Measurements from ENCODE around the gene ERMARD.

ERMARD gene

GRCh38 chr6:169751242-169752073, at the start of gene ERMARD, which contains the start of gene DYNLT2:
ERMARD (plus strand) TSS chr6:169751622; CDS start chr6:169751658, 36 bp downstream.
DYNLT2 (minus strand) TSS chr6:169751572; CDS start chr6:169751458, 114 bp downstream.
- Histone ChIP-seq H3K9ac (ENCODE audit: low read depth in 1 of 2, low read length in 2 of 2) (peak within 1 kb of the TSS; percentile 93 to 99), H3K4me1 (ENCODE audit: control insufficient read depth in 2 of 2, insufficient read depth in 2 of 2, low read length in 2 of 2) (peaks cover 8 to 11% of the 10 kb centered on the region in 2 donors)

DNA sequence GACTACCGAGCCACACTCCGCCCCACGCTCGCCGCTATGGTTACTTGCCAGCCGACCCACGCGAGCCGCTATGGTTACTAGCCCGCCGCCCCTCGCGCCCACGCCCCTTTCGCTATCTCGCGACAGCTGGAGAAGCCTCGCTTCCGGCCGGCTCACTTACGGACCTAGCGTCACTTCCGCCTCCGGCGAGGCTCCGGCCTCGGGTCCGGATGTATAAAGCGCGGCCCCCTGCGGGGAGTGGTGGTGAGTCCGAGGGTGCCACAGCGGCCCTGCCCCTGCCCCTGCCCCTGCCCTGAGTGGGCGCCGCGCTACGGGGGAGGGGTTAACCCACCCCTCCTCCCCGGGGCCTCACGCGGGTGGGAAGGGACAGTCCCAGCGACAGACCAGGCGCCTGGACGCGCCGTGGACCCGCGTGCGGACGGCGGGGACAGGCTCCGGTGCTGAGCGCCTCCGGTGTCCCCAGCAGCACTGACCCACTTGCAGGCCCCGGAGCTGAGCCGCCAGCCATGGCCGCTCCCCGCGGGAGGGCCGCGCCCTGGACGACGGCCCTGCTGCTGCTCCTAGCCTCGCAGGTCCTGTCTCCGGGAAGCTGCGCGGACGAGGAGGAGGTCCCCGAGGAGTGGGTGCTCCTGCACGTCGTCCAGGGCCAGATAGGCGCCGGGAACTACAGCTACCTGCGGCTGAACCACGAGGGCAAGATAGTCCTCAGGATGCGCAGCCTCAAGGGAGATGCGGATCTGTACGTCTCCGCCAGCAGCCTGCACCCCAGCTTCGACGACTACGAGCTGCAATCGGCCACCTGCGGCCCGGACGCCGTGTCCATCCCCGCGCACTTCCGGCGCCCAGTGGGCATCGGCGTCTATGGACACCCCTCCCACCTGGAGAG, 49.2 kb upstream of the ERMARD start, which contains the start of the genes C6orf120 and WDR27:
TSS of gene C6orf120 (plus strand) at position 173 of the 886 bp plus-strand sequence. CDS start at position 507, 334 bp downstream.
TSS of gene WDR27 (minus strand) at position 76 of the 886 bp plus-strand sequence. CDS start 13,024 bp downstream, outside the sequence.
- H3K4me1 ChIP-seq (ENCODE audit: control insufficient read depth in 2 of 2, insufficient read depth in 2 of 2, low read length in 2 of 2): peaks cover 25 to 27% of the 10 kb centered on the region in 2 donors
- H3K27me3 ChIP-seq (ENCODE audit: control insufficient read depth in 2 of 2, insufficient read depth in 2 of 2, low read length in 2 of 2): no peaks in the 10 kb centered on the region
- no peaks in the 10 kb centered on the region for H3K9me3 ChIP-seq (ENCODE audit: control insufficient read depth in 2 of 2, low read length in 2 of 2)
- H3K4me3 ChIP-seq (ENCODE audit: low read length in 2 of 2): peak within 1 kb of the TSS; percentile 86 to 93
- H3K27ac ChIP-seq (ENCODE audit: low read depth in 2 of 2, low read length in 2 of 2): peak within 1 kb of the TSS; percentile 96 to 97
- peaks cover 2 to 7% of the 10 kb centered on the region in 2 donors for H3K36me3 ChIP-seq (ENCODE audit: control insufficient read depth in 2 of 2, insufficient read depth in 2 of 2, low read length in 2 of 2)
- H3K9ac ChIP-seq (ENCODE audit: low read depth in 1 of 2, low read length in 2 of 2): peak within 1 kb of the TSS; percentile 88 to 95

More at GRCh38 chr6:169751242-169752073, at the start of gene ERMARD, which contains the start of gene DYNLT2:
- Histone ChIP-seq H3K27ac (ENCODE audit: low read depth in 2 of 2, low read length in 2 of 2) (peak within 1 kb of the TSS; percentile 95 to 96), H3K4me3 (ENCODE audit: low read length in 2 of 2) (peak within 1 kb of the TSS; percentile 89 to 97), H3K9me3 (ENCODE audit: control insufficient read depth in 2 of 2, low read length in 2 of 2) (no peaks in the 10 kb centered on the region), H3K36me3 (ENCODE audit: control insufficient read depth in 2 of 2, insufficient read depth in 2 of 2, low read length in 2 of 2) (no peaks in the 10 kb centered on the region), H3K27me3 (ENCODE audit: control insufficient read depth in 2 of 2, insufficient read depth in 2 of 2, low read length in 2 of 2) (no peaks in the 10 kb centered on the region)

DNA sequence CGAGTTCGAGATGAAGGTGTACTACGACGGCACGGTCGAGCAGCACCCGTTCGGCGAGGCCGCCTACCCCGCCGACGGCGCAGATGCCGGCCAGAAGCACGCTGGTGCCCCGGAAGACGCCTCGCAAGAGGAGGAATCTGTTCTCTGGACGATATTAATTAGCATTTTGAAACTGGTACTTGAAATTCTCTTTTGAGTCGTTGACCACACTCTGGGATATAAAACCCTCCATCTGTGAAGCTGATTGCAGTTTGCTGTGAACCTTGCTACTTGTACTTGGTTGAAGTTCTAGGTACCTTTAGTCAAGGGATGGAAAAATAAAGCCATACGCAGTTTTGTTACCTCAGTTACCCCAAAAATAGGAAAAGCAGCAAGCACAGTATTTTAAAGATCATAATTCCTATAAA, 48.6 kb upstream of the ERMARD start:
- Histone ChIP-seq H3K4me3 (ENCODE audit: low read length in 2 of 2) (peak overlapping the region; percentile 86 to 93), H3K9ac (ENCODE audit: low read depth in 1 of 2, low read length in 2 of 2) (peak overlapping the region; percentile 88 to 95), H3K9me3 (ENCODE audit: control insufficient read depth in 2 of 2, low read length in 2 of 2) (no peaks in the 10 kb centered on the region), H3K27ac (ENCODE audit: low read depth in 2 of 2, low read length in 2 of 2) (peak overlapping the region; percentile 96 to 97), H3K4me1 (ENCODE audit: control insufficient read depth in 2 of 2, insufficient read depth in 2 of 2, low read length in 2 of 2) (peaks cover 25 to 27% of the 10 kb centered on the region in 2 donors), H3K27me3 (ENCODE audit: control insufficient read depth in 2 of 2, insufficient read depth in 2 of 2, low read length in 2 of 2) (no peaks in the 10 kb centered on the region), H3K36me3 (ENCODE audit: control insufficient read depth in 2 of 2, insufficient read depth in 2 of 2, low read length in 2 of 2) (peaks cover 0 to 9% of the 10 kb centered on the region in 2 donors)

DNA sequence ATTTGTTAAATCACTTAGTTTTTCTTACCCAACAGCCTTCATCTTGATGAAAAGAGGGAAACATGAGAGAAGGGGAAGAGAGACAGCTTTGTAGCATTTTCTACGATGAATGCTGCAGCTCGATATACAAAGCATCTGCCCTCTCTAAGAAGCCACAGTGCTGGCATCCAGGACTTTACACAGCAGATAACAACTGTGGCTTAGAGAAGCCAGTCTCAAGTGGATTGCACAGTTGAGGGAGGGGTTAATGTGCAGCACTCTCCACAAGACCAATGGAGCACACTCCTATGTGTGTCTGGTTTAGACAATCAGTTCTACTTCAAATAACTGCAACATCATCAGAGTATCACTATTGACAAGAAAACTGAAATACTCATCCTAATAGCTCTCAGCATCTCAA, 43.6 kb upstream of the ERMARD start:
- H3K9ac ChIP-seq (ENCODE audit: low read depth in 1 of 2, low read length in 2 of 2): no peak overlapping the region
- no peak overlapping the region for H3K27ac ChIP-seq (ENCODE audit: low read depth in 2 of 2, low read length in 2 of 2)
- peaks cover 11 to 13% of the 10 kb centered on the region in 2 donors for H3K4me1 ChIP-seq (ENCODE audit: control insufficient read depth in 2 of 2, insufficient read depth in 2 of 2, low read length in 2 of 2)
- no peaks in the 10 kb centered on the region for H3K9me3 ChIP-seq (ENCODE audit: control insufficient read depth in 2 of 2, low read length in 2 of 2)
- H3K27me3 ChIP-seq (ENCODE audit: control insufficient read depth in 2 of 2, insufficient read depth in 2 of 2, low read length in 2 of 2): no peaks in the 10 kb centered on the region
- no peak overlapping the region for H3K4me3 ChIP-seq (ENCODE audit: low read length in 2 of 2)
- peaks cover 20 to 28% of the 10 kb centered on the region in 2 donors for H3K36me3 ChIP-seq (ENCODE audit: control insufficient read depth in 2 of 2, insufficient read depth in 2 of 2, low read length in 2 of 2)

DNA sequence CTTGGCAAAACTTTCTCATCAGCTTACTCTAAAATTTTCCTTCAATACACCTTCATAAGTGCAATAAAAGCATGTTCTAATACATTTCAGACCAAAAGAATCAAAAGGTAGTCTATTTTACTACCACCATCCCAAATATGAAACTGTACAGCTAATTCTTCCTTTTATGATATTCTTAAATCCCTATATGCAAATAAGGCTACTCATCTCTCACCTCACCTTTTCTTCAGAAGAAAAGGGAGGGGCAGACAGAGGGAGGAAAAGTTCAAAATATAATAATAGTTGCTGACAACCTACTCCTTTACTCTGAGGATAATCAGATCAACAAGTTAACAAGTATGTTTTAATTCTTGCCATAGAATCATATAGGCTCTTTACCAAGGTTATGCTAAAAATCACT, 42.1 kb upstream of the ERMARD start:
- Histone ChIP-seq H3K9ac (ENCODE audit: low read depth in 1 of 2, low read length in 2 of 2) (no peak overlapping the region), H3K36me3 (ENCODE audit: control insufficient read depth in 2 of 2, insufficient read depth in 2 of 2, low read length in 2 of 2) (peaks cover 24 to 26% of the 10 kb centered on the region in 2 donors), H3K4me1 (ENCODE audit: control insufficient read depth in 2 of 2, insufficient read depth in 2 of 2, low read length in 2 of 2) (peaks cover 0 to under 1% of the 10 kb centered on the region in 2 donors), H3K4me3 (ENCODE audit: low read length in 2 of 2) (no peak overlapping the region), H3K27ac (ENCODE audit: low read depth in 2 of 2, low read length in 2 of 2) (no peak overlapping the region), H3K9me3 (ENCODE audit: control insufficient read depth in 2 of 2, low read length in 2 of 2) (no peaks in the 10 kb centered on the region), H3K27me3 (ENCODE audit: control insufficient read depth in 2 of 2, insufficient read depth in 2 of 2, low read length in 2 of 2) (no peaks in the 10 kb centered on the region)

DNA sequence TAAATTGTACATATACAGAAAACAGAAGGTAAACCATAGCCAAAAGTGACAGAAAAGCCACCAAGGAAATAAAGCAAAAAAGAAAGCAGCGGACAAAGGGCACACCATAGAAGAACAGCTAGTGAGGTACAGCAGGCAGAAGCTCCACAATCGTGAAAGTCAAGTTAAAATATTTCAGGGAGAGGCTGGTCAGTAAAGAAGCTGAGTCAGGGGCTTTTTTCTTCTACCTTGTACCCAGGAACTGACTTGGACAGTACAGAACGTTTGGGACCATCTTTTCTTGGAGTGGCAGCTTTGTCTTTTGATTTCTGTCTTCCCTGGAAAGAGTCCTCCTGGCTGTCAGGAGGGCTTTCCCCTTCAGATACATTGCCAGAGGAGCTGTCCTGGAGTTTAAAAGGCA, 41.4 kb upstream of the ERMARD start:
- no peak overlapping the region for H3K9ac ChIP-seq (ENCODE audit: low read depth in 1 of 2, low read length in 2 of 2)
- peaks cover 28 to 31% of the 10 kb centered on the region in 2 donors for H3K36me3 ChIP-seq (ENCODE audit: control insufficient read depth in 2 of 2, insufficient read depth in 2 of 2, low read length in 2 of 2)
- no peak overlapping the region for H3K27ac ChIP-seq (ENCODE audit: low read depth in 2 of 2, low read length in 2 of 2)
- no peaks in the 10 kb centered on the region for H3K27me3 ChIP-seq (ENCODE audit: control insufficient read depth in 2 of 2, insufficient read depth in 2 of 2, low read length in 2 of 2)
- H3K4me3 ChIP-seq (ENCODE audit: low read length in 2 of 2): no peak overlapping the region
- no peaks in the 10 kb centered on the region for H3K4me1 ChIP-seq (ENCODE audit: control insufficient read depth in 2 of 2, insufficient read depth in 2 of 2, low read length in 2 of 2)
- H3K9me3 ChIP-seq (ENCODE audit: control insufficient read depth in 2 of 2, low read length in 2 of 2): no peaks in the 10 kb centered on the region

DNA sequence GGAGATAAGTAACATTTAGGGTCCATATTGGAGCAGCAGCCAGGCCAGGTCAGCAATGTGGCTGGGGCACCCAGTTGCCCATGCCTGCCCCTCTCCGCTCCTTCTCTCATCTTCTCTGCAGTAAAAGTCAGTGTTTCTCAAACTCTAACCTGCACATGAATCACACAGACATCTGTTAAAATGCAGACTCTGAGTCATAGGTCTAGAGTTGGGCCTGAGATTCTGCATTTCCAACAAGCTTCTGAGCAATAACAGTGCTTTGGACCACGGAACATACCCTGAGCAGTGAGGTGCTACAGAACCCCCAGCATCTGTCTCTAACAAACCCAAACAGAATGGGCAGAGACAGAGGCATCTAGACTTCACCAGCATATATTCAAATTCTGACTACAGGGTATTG, 37.2 kb upstream of the ERMARD start:
- no peak overlapping the region for H3K4me3 ChIP-seq (ENCODE audit: low read length in 2 of 2)
- H3K27me3 ChIP-seq (ENCODE audit: control insufficient read depth in 2 of 2, insufficient read depth in 2 of 2, low read length in 2 of 2): no peaks in the 10 kb centered on the region
- H3K27ac ChIP-seq (ENCODE audit: low read depth in 2 of 2, low read length in 2 of 2): no peak overlapping the region
- H3K4me1 ChIP-seq (ENCODE audit: control insufficient read depth in 2 of 2, insufficient read depth in 2 of 2, low read length in 2 of 2): no peaks in the 10 kb centered on the region
- H3K9me3 ChIP-seq (ENCODE audit: control insufficient read depth in 2 of 2, low read length in 2 of 2): no peaks in the 10 kb centered on the region
- H3K9ac ChIP-seq (ENCODE audit: low read depth in 1 of 2, low read length in 2 of 2): no peak overlapping the region
- H3K36me3 ChIP-seq (ENCODE audit: control insufficient read depth in 2 of 2, insufficient read depth in 2 of 2, low read length in 2 of 2): peaks cover 26 to 40% of the 10 kb centered on the region in 2 donors

GRCh38 chr6:169714595-169714994, 36.8 kb upstream of the ERMARD start:
- Histone ChIP-seq H3K27ac (ENCODE audit: low read depth in 2 of 2, low read length in 2 of 2) (no peak overlapping the region), H3K27me3 (ENCODE audit: control insufficient read depth in 2 of 2, insufficient read depth in 2 of 2, low read length in 2 of 2) (no peaks in the 10 kb centered on the region), H3K9ac (ENCODE audit: low read depth in 1 of 2, low read length in 2 of 2) (no peak overlapping the region), H3K4me3 (ENCODE audit: low read length in 2 of 2) (no peak overlapping the region), H3K9me3 (ENCODE audit: control insufficient read depth in 2 of 2, low read length in 2 of 2) (no peaks in the 10 kb centered on the region), H3K4me1 (ENCODE audit: control insufficient read depth in 2 of 2, insufficient read depth in 2 of 2, low read length in 2 of 2) (no peaks in the 10 kb centered on the region), H3K36me3 (ENCODE audit: control insufficient read depth in 2 of 2, insufficient read depth in 2 of 2, low read length in 2 of 2) (peaks cover 26 to 40% of the 10 kb centered on the region in 2 donors)

GRCh38 chr6:169719117-169719516, 32.3 kb upstream of the ERMARD start:
- Histone ChIP-seq H3K27me3 (ENCODE audit: control insufficient read depth in 2 of 2, insufficient read depth in 2 of 2, low read length in 2 of 2) (no peaks in the 10 kb centered on the region), H3K9ac (ENCODE audit: low read depth in 1 of 2, low read length in 2 of 2) (no peak overlapping the region), H3K4me3 (ENCODE audit: low read length in 2 of 2) (no peak overlapping the region), H3K27ac (ENCODE audit: low read depth in 2 of 2, low read length in 2 of 2) (no peak overlapping the region), H3K4me1 (ENCODE audit: control insufficient read depth in 2 of 2, insufficient read depth in 2 of 2, low read length in 2 of 2) (peaks cover 9 to 12% of the 10 kb centered on the region in 2 donors), H3K36me3 (ENCODE audit: control insufficient read depth in 2 of 2, insufficient read depth in 2 of 2, low read length in 2 of 2) (peaks cover 6 to 21% of the 10 kb centered on the region in 2 donors), H3K9me3 (ENCODE audit: control insufficient read depth in 2 of 2, low read length in 2 of 2) (no peaks in the 10 kb centered on the region)
